Spleen (tissue), 7 donors: ENCODE results near the gene COL23A1.

Source experiments
- POLR2A ChIP-seq, 3 donors: fragments of 450-650 bp; IDR thresholded peaks; one replicate each; pipeline ENCODE4 v1.5.1; 2017; ENCODE audit warnings: antibody characterized with exemption in 3 of 3, mild to moderate bottlenecking in 1 of 3
- POLR2AphosphoS5 ChIP-seq, 3 donors: sonication (generic); formaldehyde crosslinking; IDR thresholded peaks; one replicate each; pipeline ENCODE4 v1.5.1; 2017; ENCODE audit warnings: antibody characterized with exemption in 3 of 3
- TF ChIP-seq, protein P1 (sequence below), 11 experiments: fragments of 200-600 bp in 7 of 11; fragments of 450-650 bp in 4 of 11; sonication (generic) in 4 of 11; IDR thresholded peaks in 8 of 11; conservative IDR thresholded peaks in 3 of 11; 1 replicate in 7 of 11; 2 replicates in 4 of 11; pipeline versions ENCODE4 v1.4.0 to v1.8.0; 2016 to 2021; ENCODE audit warnings: antibody characterized with exemption in 11 of 11, inconsistent platforms in 4 of 11, mild to moderate bottlenecking in 1 of 11
- donor health status: DM: no; HTN: no; CAD: no; lungs with moderate emphysema.
- donor health status: DM: no; HTN: no; CAD: no.
- donor health status: DM: no; HTN: no; CAD: no.

DNA sequence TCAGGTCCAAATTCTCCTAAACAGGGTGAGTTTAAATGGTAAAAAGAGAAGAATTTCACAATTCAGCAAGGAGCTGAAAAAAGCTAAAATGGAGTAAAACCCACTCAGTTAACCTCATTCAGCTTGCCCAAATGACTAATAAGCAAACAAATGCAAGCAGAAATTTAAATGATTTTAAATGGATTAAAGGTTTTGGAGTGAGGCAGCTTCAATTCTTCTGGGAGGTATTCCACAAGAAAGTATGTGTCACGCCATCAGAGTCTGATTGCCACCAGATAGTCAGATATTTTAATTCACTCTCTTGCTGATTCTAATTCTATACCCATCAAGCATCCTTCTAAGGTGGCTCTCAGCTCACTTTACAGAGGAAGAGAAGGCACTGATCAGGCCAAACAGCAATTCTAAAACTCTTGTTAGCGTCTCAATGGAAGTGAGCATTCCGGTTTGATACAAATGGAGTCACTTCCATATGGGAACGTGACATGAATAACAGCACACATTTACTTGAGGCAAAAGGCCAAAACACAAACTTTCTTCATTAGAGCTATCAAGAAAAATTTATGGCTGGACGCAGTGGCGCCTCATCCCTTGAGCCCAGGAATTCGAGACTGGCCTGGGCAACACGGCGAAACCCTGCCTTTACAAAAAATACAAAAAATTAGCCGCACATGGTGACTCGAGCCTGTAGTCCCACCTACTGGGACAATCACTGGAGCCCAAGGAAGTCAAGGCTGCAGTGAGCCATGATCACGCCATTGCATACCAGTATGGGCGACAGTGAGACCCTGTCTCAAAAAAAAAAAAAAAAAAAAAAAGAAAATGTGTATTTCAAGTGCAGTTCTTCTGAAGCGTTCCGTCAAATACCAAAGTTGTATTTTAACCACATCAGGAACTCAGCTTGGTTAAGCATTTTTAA is 34.7 kb upstream of the COL23A1 start:
- TF ChIP-seq, protein P1, sequence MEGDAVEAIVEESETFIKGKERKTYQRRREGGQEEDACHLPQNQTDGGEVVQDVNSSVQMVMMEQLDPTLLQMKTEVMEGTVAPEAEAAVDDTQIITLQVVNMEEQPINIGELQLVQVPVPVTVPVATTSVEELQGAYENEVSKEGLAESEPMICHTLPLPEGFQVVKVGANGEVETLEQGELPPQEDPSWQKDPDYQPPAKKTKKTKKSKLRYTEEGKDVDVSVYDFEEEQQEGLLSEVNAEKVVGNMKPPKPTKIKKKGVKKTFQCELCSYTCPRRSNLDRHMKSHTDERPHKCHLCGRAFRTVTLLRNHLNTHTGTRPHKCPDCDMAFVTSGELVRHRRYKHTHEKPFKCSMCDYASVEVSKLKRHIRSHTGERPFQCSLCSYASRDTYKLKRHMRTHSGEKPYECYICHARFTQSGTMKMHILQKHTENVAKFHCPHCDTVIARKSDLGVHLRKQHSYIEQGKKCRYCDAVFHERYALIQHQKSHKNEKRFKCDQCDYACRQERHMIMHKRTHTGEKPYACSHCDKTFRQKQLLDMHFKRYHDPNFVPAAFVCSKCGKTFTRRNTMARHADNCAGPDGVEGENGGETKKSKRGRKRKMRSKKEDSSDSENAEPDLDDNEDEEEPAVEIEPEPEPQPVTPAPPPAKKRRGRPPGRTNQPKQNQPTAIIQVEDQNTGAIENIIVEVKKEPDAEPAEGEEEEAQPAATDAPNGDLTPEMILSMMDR (IDR thresholded peaks at IDR 0.05 in 8 of 11, conservative IDR thresholded peaks at IDR 0.05 in 3 of 11) = no peak
- TF ChIP-seq POLR2A (IDR thresholded peaks at IDR 0.05) (no peak), POLR2AphosphoS5 (IDR thresholded peaks at IDR 0.05) (no peak)
